ENCODE data around the gene PGLYRP1.

The PGLYRP1 gene

DNA sequence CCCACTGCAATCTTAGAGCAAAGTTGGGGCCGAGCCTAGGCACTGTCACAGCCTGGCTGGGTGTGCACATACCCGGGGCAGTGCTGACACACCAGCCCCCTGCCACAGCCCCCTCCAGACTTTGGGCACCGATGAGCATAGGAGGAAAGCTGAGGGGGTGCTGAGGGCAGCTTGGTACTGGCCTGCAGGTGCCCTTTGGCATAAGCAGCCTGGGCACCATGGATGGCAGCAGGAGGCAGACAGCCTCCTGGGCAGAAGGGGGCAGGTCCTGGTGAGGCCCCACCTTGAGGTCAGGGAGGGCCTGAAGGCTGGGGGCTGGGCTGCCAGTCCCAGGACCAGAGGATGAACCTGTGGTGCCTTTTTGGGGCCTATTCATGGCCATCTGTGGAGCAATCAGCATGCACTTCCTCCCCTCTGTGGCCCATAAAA lies 9.8 kb upstream of the PGLYRP1 start:
- DNase-seq (ENCODE audit: low read depth) = no peak

DNA sequence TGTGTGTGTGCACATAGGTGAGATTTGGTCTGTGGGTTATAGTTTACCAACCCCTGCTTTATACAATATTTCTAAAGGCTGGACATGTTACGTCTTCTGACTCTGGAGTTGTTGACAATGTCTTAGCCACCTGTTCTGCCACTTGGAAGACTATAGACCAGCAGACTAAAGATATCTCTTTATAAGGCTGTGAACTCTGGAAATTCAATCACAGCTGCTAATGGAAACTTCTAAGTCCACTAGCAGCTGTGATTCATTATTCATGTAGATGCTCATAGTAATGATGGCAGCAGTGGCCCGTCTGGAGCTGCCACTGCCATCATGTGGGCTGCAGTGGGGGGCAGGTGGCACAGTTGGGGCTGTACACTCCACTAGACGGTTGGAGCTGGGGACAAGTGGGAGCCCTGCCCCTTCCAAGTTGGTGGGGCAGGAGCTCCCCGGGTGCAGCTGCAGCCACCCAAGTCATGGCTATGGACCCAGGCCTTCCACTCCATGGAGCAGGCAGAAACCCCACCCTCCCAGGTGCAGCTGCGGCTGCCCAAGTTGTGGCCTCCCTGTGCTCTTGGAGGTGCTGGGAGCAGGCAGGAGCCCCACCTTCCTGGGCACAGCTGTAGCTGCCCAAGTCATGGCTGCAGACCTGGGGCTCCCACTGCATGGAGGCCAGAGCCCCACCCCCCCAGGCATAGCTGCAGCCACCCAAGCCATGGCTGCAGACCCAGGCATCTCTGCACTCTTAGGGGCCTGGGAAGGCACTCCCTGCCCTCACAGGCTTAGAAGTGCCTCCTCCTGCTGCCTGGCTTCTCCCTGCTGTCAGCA lies 9.1 kb upstream of the PGLYRP1 start:
- no peak for DNase-seq (ENCODE audit: low read depth)

DNA sequence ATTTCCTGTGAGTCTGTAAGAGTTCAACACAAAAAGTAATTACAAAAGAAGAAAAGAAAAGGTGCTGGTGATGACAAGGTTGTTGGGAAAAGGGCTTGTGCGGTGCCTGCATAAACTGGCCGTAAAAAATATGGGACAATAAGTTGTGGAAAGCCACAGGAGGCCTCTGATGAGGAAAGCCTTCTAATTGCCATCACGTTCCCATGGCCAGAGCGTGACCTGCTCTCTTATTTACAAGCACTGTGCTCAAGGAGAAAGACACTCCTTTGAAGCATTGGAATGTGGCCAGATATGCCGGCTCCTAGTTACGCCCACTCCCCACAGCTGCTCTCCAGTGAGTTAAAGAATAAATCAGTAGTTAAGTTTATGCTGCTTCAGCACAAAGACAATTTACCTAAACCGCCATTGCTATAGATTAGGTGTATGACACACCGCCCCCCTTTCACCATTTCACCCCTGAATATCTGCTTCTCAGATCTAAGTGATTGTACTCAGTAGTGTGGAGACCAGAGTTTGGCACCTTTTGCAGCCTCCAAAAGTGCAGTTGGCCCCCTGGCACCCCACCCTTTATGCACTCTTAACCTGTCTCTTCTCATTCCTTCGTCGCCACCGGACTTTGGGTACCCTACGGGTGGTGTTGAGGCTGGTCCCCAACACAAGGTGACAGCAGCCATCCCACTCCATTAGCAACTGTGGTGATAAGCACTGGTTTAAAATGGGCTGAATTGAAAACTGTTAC lies 8.1 kb upstream of the PGLYRP1 start:
- no peak for DNase-seq (ENCODE audit: low read depth)

- no peak for DNase-seq (ENCODE audit: low read depth)
These were observed 3.0 kb upstream of the PGLYRP1 start for GRCh38 chr19:46025835-46026234.

GRCh38 chr19:46023311-46023779 lies 492 bp upstream of the PGLYRP1 start:
- DNase-seq (ENCODE audit: low read depth) = no peak

GRCh38 chr19:46022061-46022430 lies 807 bp downstream of the PGLYRP1 start:
- DNase-seq (ENCODE audit: low read depth) = no peak

GRCh38 chr19:46021531-46022041 lies 1.3 kb downstream of the PGLYRP1 start:
- DNase-seq (ENCODE audit: low read depth) = no peak

GRCh38 chr19:46020819-46021125 lies 2.1 kb downstream of the PGLYRP1 start:
- no peak for DNase-seq (ENCODE audit: low read depth)

- DNase-seq (ENCODE audit: low read depth) = no peak
These were observed 3.6 kb downstream of the PGLYRP1 start for GRCh38 chr19:46019270-46019669.

GRCh38 chr19:46018729-46019251 lies 4.1 kb downstream of the PGLYRP1 start:
- no peak for DNase-seq (ENCODE audit: low read depth)

GRCh38 chr19:46017874-46018675 lies 4.8 kb downstream of the PGLYRP1 start:
- no peak for DNase-seq (ENCODE audit: low read depth)

DNA sequence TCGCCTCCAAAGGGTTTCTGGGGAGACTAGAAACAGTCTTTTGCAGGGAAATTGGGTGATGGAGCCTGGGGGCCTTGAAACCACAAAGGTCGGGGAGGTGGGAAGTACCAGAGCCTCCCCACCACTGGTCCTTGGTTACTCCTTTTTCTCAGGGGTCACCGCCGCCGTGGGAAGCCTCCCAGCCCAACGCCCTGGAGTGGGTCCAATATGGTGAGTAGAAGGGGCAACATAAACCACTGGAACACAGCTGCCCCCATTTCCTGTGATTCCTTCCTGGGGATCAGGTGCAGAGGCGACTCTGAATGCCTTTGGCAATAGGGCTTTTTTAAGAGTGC lies 5.8 kb downstream of the PGLYRP1 start:
- DNase-seq (ENCODE audit: low read depth) = no peak

GRCh38 chr19:46016426-46017094 lies 6.3 kb downstream of the PGLYRP1 start:
- peak; percentile 70 for DNase-seq (ENCODE audit: low read depth)

DNA sequence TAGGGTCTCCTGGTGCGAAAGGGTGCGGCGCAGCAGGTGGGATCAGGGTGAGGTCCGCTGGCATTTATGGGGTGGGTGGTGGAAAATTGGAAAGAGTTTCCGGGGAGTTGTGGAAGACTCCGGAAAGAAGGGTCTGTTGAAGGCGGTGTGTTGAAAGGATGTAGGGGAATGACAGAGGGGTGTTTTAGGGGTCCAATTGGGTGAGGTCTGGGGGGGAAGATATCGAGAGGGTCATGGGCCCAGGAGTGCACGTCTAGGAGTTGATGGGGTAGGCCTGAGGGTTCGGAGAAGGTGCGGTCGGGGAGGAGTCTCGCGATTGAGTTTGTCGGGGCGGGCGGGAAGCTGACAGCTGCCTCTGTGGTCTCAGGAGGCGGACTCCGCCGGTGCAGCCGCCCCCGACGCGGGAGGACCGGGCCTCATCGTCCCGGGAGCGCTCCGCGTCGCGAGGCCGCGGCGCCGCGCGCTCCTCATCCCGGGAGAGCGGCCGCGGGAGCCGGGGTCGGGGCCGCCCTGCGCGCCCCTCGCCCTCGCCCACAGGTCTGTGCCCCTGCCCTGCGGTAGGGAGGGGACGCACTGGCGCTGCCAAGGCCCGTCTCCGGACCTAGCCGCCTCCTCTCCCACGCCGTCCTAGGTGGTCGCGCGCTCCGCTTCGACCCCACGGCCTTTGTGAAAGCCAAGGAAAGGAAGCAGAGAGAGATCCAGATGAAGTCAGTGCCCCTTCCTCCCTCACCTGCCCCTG lies 7.0 kb downstream of the PGLYRP1 start:
- DNase-seq (ENCODE audit: low read depth) = no peak

DNA sequence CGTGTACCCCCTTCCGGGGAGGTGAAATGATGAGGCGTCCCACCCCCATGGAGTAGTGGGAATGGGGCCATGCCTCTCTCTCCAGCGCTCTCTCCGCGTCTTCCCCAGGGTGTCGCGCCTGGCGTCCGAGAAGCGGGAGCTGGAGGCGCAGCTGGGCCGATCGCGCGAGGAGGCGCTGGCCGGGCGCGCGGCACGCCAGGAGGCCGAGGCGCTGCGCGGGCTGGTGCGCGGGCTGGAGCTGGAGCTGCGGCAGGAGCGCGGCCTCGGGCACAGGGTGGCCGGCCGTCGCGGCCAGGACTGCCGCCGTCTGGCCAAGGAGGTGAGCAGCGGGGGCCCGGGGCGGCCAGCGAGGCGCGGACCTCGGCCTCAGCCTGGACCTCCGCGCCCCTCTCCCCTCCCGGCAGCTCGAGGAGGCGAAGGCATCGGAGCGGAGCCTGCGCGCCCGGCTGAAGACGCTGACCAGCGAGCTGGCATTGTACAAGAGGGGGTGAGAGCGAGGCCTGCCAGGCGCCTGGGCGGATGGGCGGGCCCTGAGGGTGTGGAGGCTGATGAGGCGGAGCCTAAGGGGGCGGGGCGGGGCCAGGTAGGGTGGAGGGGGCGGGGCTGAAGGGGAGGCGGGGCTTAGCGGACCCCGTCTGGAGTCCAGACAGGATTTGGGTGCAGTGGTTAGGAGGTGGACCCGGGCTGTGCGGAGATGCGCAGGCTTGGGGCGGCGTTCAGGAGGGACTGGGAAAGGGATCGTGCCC lies 7.7 kb downstream of the PGLYRP1 start:
- peak; percentile 19 for DNase-seq (ENCODE audit: low read depth)

DNA sequence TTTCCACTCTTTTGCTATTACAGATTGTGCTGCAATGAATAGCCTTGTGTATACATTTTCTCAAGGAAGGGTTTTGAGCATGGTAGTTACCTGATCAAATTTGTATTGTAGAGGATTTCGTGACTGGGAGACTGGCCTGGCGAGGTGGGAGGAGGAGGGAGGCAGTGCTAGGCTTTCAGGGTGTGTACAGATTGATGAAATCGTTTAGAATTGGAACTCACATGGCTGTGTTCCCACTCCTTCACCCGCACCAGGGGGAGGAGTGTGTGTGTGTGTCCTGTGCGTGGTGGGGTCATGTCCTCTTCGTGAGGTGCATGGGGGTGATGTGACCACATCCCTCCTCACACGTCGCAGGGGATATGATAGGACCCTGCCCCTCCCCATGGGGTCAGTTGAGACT lies 8.3 kb downstream of the PGLYRP1 start:
- no peak for DNase-seq (ENCODE audit: low read depth)

DNA sequence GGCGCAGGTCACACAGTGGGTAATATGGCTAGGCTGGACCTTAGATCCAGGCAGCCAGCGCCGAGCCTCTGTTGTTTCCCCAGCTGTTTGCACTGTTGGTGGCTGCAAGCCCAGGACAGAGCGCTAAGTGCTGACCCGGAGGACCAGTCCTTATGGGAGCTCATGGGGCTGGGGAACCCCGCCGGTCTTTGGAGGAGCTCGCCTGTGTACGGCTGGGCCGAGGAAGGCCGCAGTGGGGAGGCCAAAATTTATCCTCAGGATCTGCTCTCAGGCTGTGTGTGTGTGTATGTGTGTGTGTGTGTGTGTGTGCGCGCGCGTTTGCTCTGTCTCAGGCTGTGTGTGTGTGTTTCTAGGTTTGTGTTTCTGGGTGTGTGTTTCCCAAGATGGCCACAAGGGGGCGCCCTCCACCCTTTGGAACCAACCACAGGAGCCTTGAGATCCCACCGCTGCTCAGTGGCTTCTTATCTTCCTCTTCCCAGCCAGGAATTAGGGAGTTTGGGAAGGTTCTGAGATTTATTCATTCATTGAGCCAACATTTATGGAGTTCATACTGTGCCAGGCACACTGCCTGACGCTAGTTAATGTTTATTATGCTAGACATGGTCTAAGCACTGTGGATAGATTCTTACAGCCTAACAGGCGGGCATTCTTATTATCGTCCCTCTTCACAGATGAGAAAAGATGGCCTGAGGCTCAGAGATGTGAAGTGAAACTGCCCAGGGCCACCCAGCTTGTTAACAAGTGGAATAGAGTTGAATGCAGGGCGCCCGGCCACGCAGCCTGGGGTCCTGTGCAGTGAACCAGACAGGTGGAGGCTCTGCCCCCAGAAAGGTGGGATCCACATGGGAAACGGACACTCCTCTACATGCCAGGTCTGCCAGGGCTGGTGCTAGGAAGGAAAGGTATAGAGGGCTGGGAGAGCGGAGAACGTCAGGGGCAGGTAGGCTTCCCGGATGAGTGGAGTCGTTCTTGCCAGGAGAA lies 13.0 kb downstream of the PGLYRP1 start:
- DNase-seq (ENCODE audit: low read depth) = peak; percentile 55

GRCh38 chr19:46006411-46006810 lies 16.4 kb downstream of the PGLYRP1 start:
- DNase-seq (ENCODE audit: low read depth) = no peak

DNA sequence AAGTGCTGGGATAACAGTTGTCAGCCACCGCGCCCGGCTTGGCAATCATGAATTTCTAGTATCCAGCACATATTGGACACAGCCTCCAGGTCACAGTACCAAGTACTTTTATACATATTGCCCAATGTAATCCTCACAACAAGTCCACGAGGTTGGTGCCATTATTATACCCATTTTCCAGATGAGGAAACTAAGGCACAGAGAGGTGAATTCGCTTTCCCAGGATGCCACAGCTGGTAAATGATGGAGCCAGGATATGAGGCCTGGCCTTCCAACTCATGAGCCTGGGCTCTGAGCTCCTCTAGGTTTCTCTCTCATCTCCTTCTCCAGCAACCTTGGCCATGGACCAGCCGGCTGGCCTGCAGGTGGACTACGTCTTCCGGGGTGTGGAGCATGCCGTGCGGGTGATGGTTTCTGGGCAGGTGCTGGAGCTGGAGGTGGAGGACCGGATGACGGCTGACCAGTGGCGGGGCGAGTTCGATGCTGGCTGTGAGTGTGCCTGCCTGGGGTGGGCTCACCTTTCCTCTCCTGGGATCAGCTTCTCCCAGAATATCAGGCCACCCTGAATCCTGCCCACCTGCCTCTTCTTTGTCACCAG lies 20.1 kb downstream of the PGLYRP1 start:
- no peak for DNase-seq (ENCODE audit: low read depth)

Measured in stimulated activated CD8-positive, alpha-beta memory T cell treated with anti-CD3 and anti-CD28 coated beads, Interleukin-15, amount 100 ng/mL, for 24 hours (primary cell).